SK-N-SH (cell line): Measurements from ENCODE around the gene NLK. TPM values are rescaled to one million over a fixed set of nuclear protein-coding genes. Genes with fewer than 3 reads are reported as not detected.

Experiments used
- polyA plus RNA-seq, 3 experiments: library from polyadenylated mRNA; depleted of rRNA; stranded (reverse); fragments of >200 nt; gene quantifications; 2 replicates each; pipeline ENCODE4 v1.2.3, GENCODE V29; 2012
- small RNA-seq, 7 experiments: library from RNA; depleted of rRNA; stranded (forward); fragments of <200 nt; gene quantifications; one replicate each; pipeline ENCODE3, GENCODE V24; 2012

Gene NLK
- polyA plus RNA-seq, 1 of the 3 experiments (the other 2 are of a cell fraction) = 12.3 TPM

Small RNA genes lying within 50 kb of the gene (small RNA-seq; reads per million reads assigned to genes)
- gene RF00006 (0 reads per million in 7 experiments), gene RF00156 (0 reads per million in 7 experiments), gene RF00601 (0 reads per million in 7 experiments), gene RPS29P22 (0 reads per million in 7 experiments)

Other genes with a start within 250 kb of the NLK start
- gene NOS2, start 242.1 kb upstream of the NLK start, polyA plus RNA-seq (2012; rRNA removed) = not detected in 2 replicates
- 4.6 and 5.7 TPM in 2 replicates for gene LYRM9, start 149.3 kb upstream of the NLK start, polyA plus RNA-seq (2012; rRNA removed)